Hepatocyte (in vitro differentiated cells): ENCODE data around the gene AAK1. TPM values are rescaled to one million over a fixed set of nuclear protein-coding genes. Genes with fewer than 3 reads are reported as not detected.

Experiments used
- DNase-seq: peaks from one replicate; pipeline ENCODE4 v3.0.0-alpha.2; 2016; ENCODE audit warnings: low spot score
- H2AFZ ChIP-seq: fragments of 200-600 bp; sonication (generic); 2 replicates; pipeline ENCODE4 v1.6.0; 2016; ENCODE audit warnings: antibody characterized with exemption, mild to moderate bottlenecking
- H3K27ac ChIP-seq: fragments of 200-600 bp; sonication (generic); 2 replicates; pipeline ENCODE4 v1.5.1; 2016; ENCODE audit warnings: mild to moderate bottlenecking
- H3K27me3 ChIP-seq: fragments of 200-600 bp; sonication (generic); 2 replicates; pipeline ENCODE4 v1.6.1; 2016
- H3K36me3 ChIP-seq: fragments of 200-600 bp; sonication (generic); replicated peaks from 2 replicates; pipeline ENCODE4 v1.5.1; 2016; ENCODE audit warnings: low read depth; ENCODE audit not compliant: insufficient read depth
- H3K4me1 ChIP-seq: fragments of 200-600 bp; sonication (generic); 2 replicates; pipeline ENCODE4 v1.5.1; 2016; ENCODE audit warnings: mild to moderate bottlenecking, moderate library complexity; ENCODE audit not compliant: insufficient read depth
- H3K4me2 ChIP-seq: fragments of 200-600 bp; sonication (generic); 2 replicates; pipeline ENCODE4 v1.6.0; 2016
- H3K4me3 ChIP-seq: fragments of 200-600 bp; sonication (generic); 2 replicates; pipeline ENCODE4 v1.5.1; 2016; ENCODE audit warnings: mild to moderate bottlenecking
- H3K79me2 ChIP-seq: fragments of 200-600 bp; sonication (generic); 2 replicates; pipeline ENCODE4 v1.6.0; 2017; ENCODE audit warnings: mild to moderate bottlenecking
- H3K9me2 ChIP-seq: fragments of 200-600 bp; sonication (generic); replicated peaks from 2 replicates; pipeline ENCODE4 v1.6.0; 2017; ENCODE audit warnings: mild to moderate bottlenecking; ENCODE audit not compliant: insufficient read depth
- H3K9me3 ChIP-seq: fragments of 200-600 bp; sonication (generic); 2 replicates; pipeline ENCODE4 v1.5.1; 2016; ENCODE audit warnings: low read depth, mild to moderate bottlenecking
- H4K20me1 ChIP-seq: fragments of 200-600 bp; sonication (generic); 2 replicates; pipeline ENCODE4 v1.6.0; 2016; ENCODE audit warnings: mild to moderate bottlenecking; ENCODE audit not compliant: insufficient read depth, poor library complexity, severe bottlenecking
- CTCF ChIP-seq: fragments of 200-600 bp; sonication (generic); IDR thresholded peaks from 2 replicates; pipeline ENCODE4 v1.5.1; 2016; ENCODE audit warnings: antibody characterized with exemption, mild to moderate bottlenecking; ENCODE audit not compliant: poor library complexity
- EZH2 ChIP-seq: fragments of 200-600 bp; sonication (generic); IDR thresholded peaks from 2 replicates; pipeline ENCODE4 v1.6.1; 2016; ENCODE audit warnings: antibody characterized with exemption, mild to moderate bottlenecking, borderline replicate concordance
- EZH2phosphoT487 ChIP-seq: fragments of 200-600 bp; sonication (generic); IDR thresholded peaks from one replicate; pipeline ENCODE4 v1.6.1; 2018; ENCODE audit warnings: antibody characterized with exemption, mild to moderate bottlenecking, low read depth, moderate library complexity; ENCODE audit not compliant: unreplicated experiment, severe bottlenecking
- WGBS: methylation state at CpG from one replicate; pipeline ENCODE4 v1.1.6; 2016; ENCODE audit warnings: low lambda C conversion rate; ENCODE audit errors: missing lambda C conversion rate; 5-methylcytosine and 5-hydroxymethylcytosine counted together
- polyA plus RNA-seq: library from polyadenylated mRNA; unstranded; fragments of >200 nt; fragmentation: Nextera tagmentation; extraction: Ambion mirVana; gene quantifications from 2 replicates; pipeline ENCODE4 v1.2.1, GENCODE V29; 2016
- total RNA-seq: library from RNA; depleted of rRNA; stranded (reverse); fragments of >200 nt; gene quantifications from 2 replicates; pipeline ENCODE4 v1.2.3, GENCODE V29; 2014

Gene AAK1
- total and polyA plus RNA-seq, 2 experiments from 2014 or later: 30.1 to 30.8 TPM

GRCh38 chr2:69617744-69618143, 25.8 kb downstream of the AAK1 start:
- Histone ChIP-seq H3K27me3 (no peaks in the 10 kb centered on the region), H3K36me3 (no peaks in the 10 kb centered on the region), H2AFZ (no peak overlapping the region), H3K79me2 (peaks cover 97% of the 10 kb centered on the region), H3K4me3 (no peak overlapping the region), H3K4me1 (peaks cover 5% of the 10 kb centered on the region), H3K4me2 (no peak overlapping the region), H3K9me2 (no peaks in the 10 kb centered on the region), H3K27ac (no peak overlapping the region), H3K9me3 (no peaks in the 10 kb centered on the region), H4K20me1 (peaks cover 19% of the 10 kb centered on the region)
- WGBS: 75% methylated on average over 1 of the region's 1 CpG
- no peak for TF ChIP-seq EZH2
- no peak for TF ChIP-seq CTCF
- no peak for TF ChIP-seq EZH2phosphoT487
- no peak for DNase-seq

- no peak for DNase-seq
- no peak overlapping the region for H3K4me3 ChIP-seq
- H3K9me3 ChIP-seq: no peaks in the 10 kb centered on the region
- no peak overlapping the region for H2AFZ ChIP-seq
- no peak overlapping the region for H3K27ac ChIP-seq
- peaks cover 19% of the 10 kb centered on the region for H4K20me1 ChIP-seq
- WGBS: 78% methylated on average over 1 of the region's 1 CpG
- TF ChIP-seq EZH2: no peak
- no peak for TF ChIP-seq CTCF
- no peak for TF ChIP-seq EZH2phosphoT487
- no peaks in the 10 kb centered on the region for H3K36me3 ChIP-seq
- no peaks in the 10 kb centered on the region for H3K9me2 ChIP-seq
- no peaks in the 10 kb centered on the region for H3K27me3 ChIP-seq
- no peak overlapping the region for H3K4me2 ChIP-seq
- H3K79me2 ChIP-seq: peaks cover 95% of the 10 kb centered on the region
- peaks cover 5% of the 10 kb centered on the region for H3K4me1 ChIP-seq
Measured at GRCh38 chr2:69616755-69617154, 26.8 kb downstream of the AAK1 start.

GRCh38 chr2:69615969-69616368, 27.6 kb downstream of the AAK1 start:
- TF ChIP-seq EZH2phosphoT487 (no peak), EZH2 (no peak), CTCF (no peak)
- Histone ChIP-seq H3K27me3 (no peaks in the 10 kb centered on the region), H4K20me1 (peaks cover 19% of the 10 kb centered on the region), H2AFZ (no peak overlapping the region), H3K9me3 (no peaks in the 10 kb centered on the region), H3K4me1 (peaks cover 5% of the 10 kb centered on the region), H3K36me3 (no peaks in the 10 kb centered on the region), H3K9me2 (no peaks in the 10 kb centered on the region), H3K27ac (no peak overlapping the region), H3K4me3 (no peak overlapping the region), H3K4me2 (no peak overlapping the region), H3K79me2 (peaks cover 93% of the 10 kb centered on the region)
- no peak for DNase-seq
- WGBS: 96% methylated on average over 4 of the region's 4 CpGs

- peak overlapping the region; percentile 10 for H3K27ac ChIP-seq
Measured at GRCh38 chr2:69615078-69615625, 28.4 kb downstream of the AAK1 start.

More at GRCh38 chr2:69615078-69615625, 28.4 kb downstream of the AAK1 start:
- Histone ChIP-seq H3K36me3 (no peaks in the 10 kb centered on the region), H3K79me2 (peaks cover 93% of the 10 kb centered on the region), H3K4me1 (peaks cover 5% of the 10 kb centered on the region), H3K27me3 (no peaks in the 10 kb centered on the region), H4K20me1 (peaks cover 19% of the 10 kb centered on the region), H3K9me2 (no peaks in the 10 kb centered on the region), H3K4me2 (no peak overlapping the region), H2AFZ (no peak overlapping the region), H3K9me3 (no peaks in the 10 kb centered on the region), H3K4me3 (no peak overlapping the region)
- TF ChIP-seq CTCF: no peak
- TF ChIP-seq EZH2: no peak
- no peak for TF ChIP-seq EZH2phosphoT487
- 84% methylated on average over 7 of the region's 7 CpGs for WGBS
- DNase-seq: no peak
